22Rv1 (cell line): Measurements from ENCODE around the gene ABCB8.

ENCODE experiments used
- H3K27ac ChIP-seq: fragments of 450-650 bp; 2 replicates; pipeline ENCODE4 v1.5.1; 2017
- CTCF ChIP-seq: fragments of 450-650 bp; IDR thresholded peaks from 2 replicates; pipeline ENCODE4 v1.5.1; 2017; ENCODE audit warnings: mild to moderate bottlenecking
- ZFX ChIP-seq: fragments of 450-650 bp; IDR thresholded peaks from 2 replicates; pipeline ENCODE4 v1.6.1; 2017; ENCODE audit warnings: antibody characterized with exemption, borderline replicate concordance

The ABCB8 gene

GRCh38 chr7:150993511-150993910 lies 34.7 kb upstream of the ABCB8 start:
- no peak for TF ChIP-seq ZFX
- TF ChIP-seq CTCF, result no peak
- H3K27ac ChIP-seq, result no peak overlapping the region

GRCh38 chr7:150994141-150994837 lies 34.0 kb upstream of the ABCB8 start:
- H3K27ac ChIP-seq, result no peak overlapping the region
- no peak for TF ChIP-seq CTCF
- no peak for TF ChIP-seq ZFX

- TF ChIP-seq CTCF, result no peak
- TF ChIP-seq ZFX, result no peak
- no peak overlapping the region for H3K27ac ChIP-seq
These were observed 33.3 kb upstream of the ABCB8 start for GRCh38 chr7:150994838-150995510.

GRCh38 chr7:150996376-150997074 lies 31.7 kb upstream of the ABCB8 start:
- H3K27ac ChIP-seq, result no peak overlapping the region
- TF ChIP-seq CTCF (no peak), ZFX (no peak)

- TF ChIP-seq ZFX (no peak), CTCF (no peak)
These were observed 31.2 kb upstream of the ABCB8 start for GRCh38 chr7:150997075-150997511.

GRCh38 chr7:150997817-150998216 lies 30.4 kb upstream of the ABCB8 start:
- TF ChIP-seq CTCF, result no peak
- TF ChIP-seq ZFX, result no peak
- H3K27ac ChIP-seq, result no peak overlapping the region

More at GRCh38 chr7:150997075-150997511, 31.2 kb upstream of the ABCB8 start:
- H3K27ac ChIP-seq, result no peak overlapping the region
